Measurements from ENCODE around the gene MED7. TPM values are rescaled to one million over a fixed set of nuclear protein-coding genes. Genes with fewer than 3 reads are reported as not detected.

MED7 gene
- total and polyA plus RNA-seq, 2 of the 8 experiments (the other 6 are each of a cell fraction or from before 2014, with no cell fraction given) = 6.9 to 9.5 TPM

- no peak overlapping the region for H3K4me3 ChIP-seq (ENCODE audit: extremely low read depth in 1 of 4, insufficient read depth in 2 of 4, low read depth in 3 of 4, low read length in 4 of 4)
- H4K8ac ChIP-seq (ENCODE audit: extremely low read depth, insufficient read depth, low read length) = no peak overlapping the region
- CTCF ChIA-PET (ENCODE audit: partially characterized antibody) = interaction anchor here (0.6 to 2.0 kb wide), 4 partner anchors 16 to 162 kb away, joined by 3 to 10 read pairs (median 6); no protein-coding TSS in a partner anchor
- no peak overlapping the region for H2AK5ac ChIP-seq (ENCODE audit: low read depth, low read length)
- no peaks in the 10 kb centered on the region for H3K36me3 ChIP-seq (ENCODE audit: control insufficient read depth in 2 of 4, insufficient read depth in 4 of 4, low read length in 3 of 4)
- no peak overlapping the region for H2BK12ac ChIP-seq (ENCODE audit: low read depth, low read length)
- no peaks in the 10 kb centered on the region for H3K4me1 ChIP-seq (replicated peaks in 1 of 4; ENCODE audit: control insufficient read depth in 3 of 4, insufficient read depth in 4 of 4, low read length in 3 of 4)
- H3K23me2 ChIP-seq (ENCODE audit: low read depth, low read length) = no peaks in the 10 kb centered on the region
- H2BK20ac ChIP-seq (ENCODE audit: low read length) = no peak overlapping the region
- H4K91ac ChIP-seq (replicated peaks; ENCODE audit: insufficient read length, low read length) = no peak overlapping the region
- FAIRE-seq (no peak), DNase-seq (ENCODE audit: low read depth in 1 of 2, low spot score in 2 of 2) (no peak)
- H3K14ac ChIP-seq (ENCODE audit: insufficient read length) = no peak overlapping the region
- H2BK120ac ChIP-seq (replicated peaks; ENCODE audit: low read depth, low read length) = no peak overlapping the region
- no peak overlapping the region for H3K4ac ChIP-seq (replicated peaks; ENCODE audit: insufficient read length, low read depth, low read length)
- H4K5ac ChIP-seq (ENCODE audit: insufficient read length, low read depth, low read length) = no peak overlapping the region
- no peak overlapping the region for H2BK15ac ChIP-seq (ENCODE audit: low read length)
- 91% methylated on average over 7 of the region's 7 CpGs; no CpG with 5 or more reads in 1 of the 2 experiments for WGBS, 2 experiments (ENCODE audit: extremely low coverage in 1 of 2, insufficient coverage in 1 of 2, insufficient read length in 1 of 2, insufficient replicate concordance in 2 of 2, low coverage in 1 of 2, low lambda C conversion rate in 2 of 2, missing lambda C conversion rate in 1 of 2)
- no peaks in the 10 kb centered on the region for H3K79me2 ChIP-seq (ENCODE audit: control insufficient read depth in 1 of 2, insufficient read depth in 2 of 2, low read length in 2 of 2)
- no peak overlapping the region for H2AFZ ChIP-seq (ENCODE audit: low read length)
- peaks cover 0 to 2% of the 10 kb centered on the region in 2 experiments for H4K20me1 ChIP-seq (replicated peaks in 1 of 2; ENCODE audit: control insufficient read depth in 1 of 2, insufficient read depth in 2 of 2, low read length in 2 of 2)
- H3K27me3 ChIP-seq (replicated peaks in 1 of 4; ENCODE audit: control insufficient read depth in 3 of 4, extremely low read depth in 1 of 4, insufficient read depth in 3 of 4, low read length in 3 of 4) = peaks cover 1 to 29% (median 12%) of the 10 kb centered on the region in 4 experiments
- no peak overlapping the region for H3K23ac ChIP-seq (ENCODE audit: insufficient read length)
- H3K4me2 ChIP-seq (ENCODE audit: insufficient read depth in 1 of 2, low read depth in 2 of 2, low read length in 2 of 2) = no peak overlapping the region
- POLR2A ChIA-PET (ENCODE audit: partially characterized antibody) = no interaction called here
- no peak overlapping the region for H3K18ac ChIP-seq (ENCODE audit: extremely low read depth, low read length)
- H3K56ac ChIP-seq (replicated peaks; ENCODE audit: insufficient read length, low read depth, low read length) = no peak overlapping the region
- H3K27ac ChIP-seq (ENCODE audit: low read depth, low read length) = no peak overlapping the region
- no peaks in the 10 kb centered on the region for H3K79me1 ChIP-seq (ENCODE audit: low read depth, low read length)
- H3K9ac ChIP-seq (replicated peaks in 1 of 4; ENCODE audit: extremely low read depth in 1 of 4, low read depth in 3 of 4, low read length in 3 of 4) = no peak overlapping the region
- no peaks in the 10 kb centered on the region for H3K9me3 ChIP-seq (ENCODE audit: insufficient read depth in 2 of 2, low read depth in 1 of 2, low read length in 1 of 2)
- H2BK5ac ChIP-seq (ENCODE audit: low read depth, low read length) = no peak overlapping the region
- TF ChIP-seq TBP (IDR thresholded peaks at IDR 0.05; ENCODE audit: low read depth, low read length) (no peak), RFX5 (IDR thresholded peaks at IDR 0.05; ENCODE audit: borderline replicate concordance, low read depth, low read length) (no peak), CHD1 (IDR thresholded peaks at IDR 0.05; ENCODE audit: low read depth, low read length) (no peak), CTCF (IDR thresholded peaks at IDR 0.05; ENCODE audit: control extremely low read depth in 1 of 3, insufficient read depth in 1 of 3, low read depth in 1 of 3, low read length in 3 of 3) (no peak), SIN3A (conservative IDR thresholded peaks at IDR 0.05 in 1 of 2, IDR thresholded peaks at IDR 0.05 in 1 of 2; ENCODE audit: low read depth in 1 of 2, low read length in 2 of 2) (no peak), SRF (IDR thresholded peaks at IDR 0.05; ENCODE audit: low read depth, low read length) (no peak), HDAC6 (IDR thresholded peaks at IDR 0.05; ENCODE audit: low read depth, low read length) (no peak), E2F6 (IDR thresholded peaks at IDR 0.05) (no peak), JUN (IDR thresholded peaks at IDR 0.05; ENCODE audit: low read depth, low read length) (no peak), GABPA (IDR thresholded peaks at IDR 0.05; ENCODE audit: borderline replicate concordance, insufficient read depth, low read length) (no peak), TAF7 (optimal IDR thresholded peaks at IDR 0.05; ENCODE audit: borderline replicate concordance, low read depth, low read length) (no peak)
Measured at GRCh38 chr5:157189223-157189622, 46.6 kb upstream of the MED7 start.
